AG04450 (cell line): Measurements from ENCODE around the gene ELFN1. TPM values are rescaled to one million over a fixed set of nuclear protein-coding genes. Genes with fewer than 3 reads are reported as not detected.

ENCODE experiments used
- CTCF ChIA-PET: fragments of 300-600, 350-600 bp; formaldehyde crosslinking; extraction: SDS; loops from one replicate; lab custom pipeline; 2022; ENCODE audit warnings: antibody characterized with exemption, inconsistent platforms; lab: Charles Lee
- POLR2A ChIA-PET: fragments of 350-600 bp; formaldehyde crosslinking; extraction: SDS; loops from one replicate; lab custom pipeline; 2021; ENCODE audit warnings: antibody characterized with exemption, inconsistent platforms; lab: Yijun Ruan, JAX
- DNase-seq: peaks from one replicate; pipeline ENCODE4 v3.0.0-alpha.2; 2011; ENCODE audit warnings: low read depth, low spot score
- H3K27ac ChIP-seq: one replicate; pipeline ENCODE4 v1.5.1; 2012; ENCODE audit warnings: low read depth, low read length, control low read depth
- H3K27me3 ChIP-seq: one replicate; pipeline ENCODE4 v1.6.0; 2012; ENCODE audit warnings: low read length; ENCODE audit not compliant: control insufficient read depth, insufficient read depth
- H3K4me3 ChIP-seq: 2 replicates; pipeline ENCODE4 v1.5.1; 2011; ENCODE audit warnings: mild to moderate bottlenecking, low read depth, low read length, control low read depth
- H3K9me3 ChIP-seq: 2 replicates; pipeline ENCODE4 v1.5.1; 2012; ENCODE audit warnings: low read length; ENCODE audit not compliant: control insufficient read depth, insufficient read depth
- CTCF ChIP-seq: IDR thresholded peaks from 2 replicates; pipeline ENCODE4 v1.5.1; 2011; ENCODE audit warnings: low read depth, low read length, control low read depth, inconsistent platforms
- polyA plus RNA-seq: library from polyadenylated mRNA; depleted of rRNA; stranded (reverse); fragments of >200 nt; gene quantifications from 2 replicates; pipeline ENCODE4 v1.2.3, GENCODE V29; 2011

ELFN1 gene
- polyA plus RNA-seq, 1 experiment, result 0.10 TPM

- ChIA-PET POLR2A (no interaction called here), CTCF (interaction anchor here (0.5 to 0.6 kb wide), 2 partner anchors 11 to 24 kb away, joined by 3 read pairs; no protein-coding TSS in a partner anchor)
- Histone ChIP-seq H3K27me3 (peaks cover 38% of the 10 kb centered on the region), H3K27ac (no peak overlapping the region), H3K4me3 (no peak overlapping the region), H3K9me3 (no peaks in the 10 kb centered on the region; the same call in 1 of the 2 replicates)
- DNase-seq, result no peak
- TF ChIP-seq CTCF, result no peak
These were observed 22.9 kb upstream of the ELFN1 start for GRCh38 chr7:1646957-1647891.

DNA sequence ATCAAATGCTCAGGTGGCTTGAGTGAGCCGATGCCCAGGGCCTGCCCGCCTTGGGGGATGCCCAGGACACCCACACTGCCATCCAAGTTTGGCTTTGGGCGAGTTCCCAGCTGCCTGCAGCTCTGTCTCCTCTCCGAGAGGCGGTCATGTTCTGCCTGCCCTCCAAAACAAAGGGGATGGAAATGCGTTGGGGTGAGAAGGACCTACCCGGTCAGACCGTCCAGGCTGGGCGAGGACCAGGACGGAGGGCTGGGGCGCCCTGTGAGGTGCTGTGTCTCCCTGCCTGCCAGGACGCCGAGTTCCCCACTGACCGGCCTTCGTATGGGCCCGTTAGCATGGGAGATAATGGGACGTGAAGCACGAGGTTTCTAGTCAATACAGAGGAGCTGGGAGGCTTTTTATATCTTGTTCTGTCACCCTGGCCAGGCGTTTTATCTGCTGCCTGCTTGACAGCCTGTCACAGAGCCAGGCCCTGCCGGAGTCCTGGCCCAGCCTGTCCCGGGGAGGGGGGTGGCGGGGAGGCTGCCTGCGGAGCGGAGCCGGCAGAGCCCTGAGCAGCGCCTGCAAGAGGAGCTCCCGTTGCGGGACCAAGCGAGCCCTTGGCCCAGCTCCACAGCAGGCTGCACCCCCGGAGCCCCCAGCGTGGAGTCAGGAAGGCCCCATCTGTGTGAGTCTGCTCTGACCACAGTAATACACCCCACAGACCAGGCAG lies 22.0 kb upstream of the ELFN1 start:
- TF ChIP-seq CTCF, result no peak

DNA sequence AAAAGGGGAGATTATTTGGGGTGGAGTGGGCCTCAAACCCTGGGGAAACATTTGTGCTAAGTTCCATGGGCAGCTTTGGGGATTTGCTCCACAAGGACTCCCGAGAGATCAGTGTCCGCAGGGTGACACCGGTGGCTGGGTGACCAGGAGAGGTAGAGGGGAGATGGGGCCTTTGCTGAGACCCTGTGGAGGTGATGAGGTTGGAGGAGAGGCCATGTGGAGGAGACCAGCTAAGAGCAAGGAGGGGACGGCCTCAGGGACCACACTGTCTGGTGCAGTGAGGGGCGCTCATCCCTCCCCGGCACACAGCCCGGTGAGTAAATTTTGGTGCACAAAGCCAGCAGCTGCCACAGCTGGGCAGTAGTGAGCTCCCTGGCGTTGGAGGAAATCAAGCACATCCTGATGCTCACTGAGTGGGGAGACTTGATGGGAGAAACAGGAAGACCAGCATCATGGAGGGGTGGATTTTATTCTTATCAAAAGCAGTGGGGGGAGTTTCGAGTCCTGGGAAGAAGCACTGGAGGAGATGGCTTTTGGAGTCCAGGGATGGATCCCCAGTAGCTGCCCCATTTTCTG lies 20.2 kb upstream of the ELFN1 start:
- no peak for DNase-seq
- H3K27ac ChIP-seq, result no peak overlapping the region
- H3K27me3 ChIP-seq, result peaks cover 35% of the 10 kb centered on the region
- no peak overlapping the region for H3K4me3 ChIP-seq
- ChIA-PET CTCF (no interaction called here), POLR2A (no interaction called here)
- TF ChIP-seq CTCF, result no peak
- H3K9me3 ChIP-seq, result peaks cover 3% of the 10 kb centered on the region; the same call in 1 of the 2 replicates

More for the DNA sequence above, 22.0 kb upstream of the ELFN1 start:
- H3K4me3 ChIP-seq, result no peak overlapping the region
- POLR2A ChIA-PET, result no interaction called here
- no peak for DNase-seq
- no peak overlapping the region for H3K27ac ChIP-seq
- no peaks in the 10 kb centered on the region; the same call in 1 of the 2 replicates for H3K9me3 ChIP-seq
- CTCF ChIA-PET, result no interaction called here
- H3K27me3 ChIP-seq, result peaks cover 38% of the 10 kb centered on the region

GRCh38 chr7:1650363-1651030 lies 19.6 kb upstream of the ELFN1 start:
- peaks cover 33% of the 10 kb centered on the region for H3K27me3 ChIP-seq
- ChIA-PET POLR2A (no interaction called here), CTCF (no interaction called here)
- no peak overlapping the region for H3K27ac ChIP-seq
- no peak for DNase-seq
- peaks cover 3% of the 10 kb centered on the region; the same call in 1 of the 2 replicates for H3K9me3 ChIP-seq
- TF ChIP-seq CTCF, result no peak
- H3K4me3 ChIP-seq, result no peak overlapping the region
